ENCODE data around the gene AKT1S1. TPM values are rescaled to one million over a fixed set of nuclear protein-coding genes. Genes with fewer than 3 reads are reported as not detected.

Gene AKT1S1
- total and polyA plus RNA-seq, 2 donors (not counting 3 experiments of a cell fraction or from before 2014, with no cell fraction given), result 64.2 to 68.3 TPM

DNA sequence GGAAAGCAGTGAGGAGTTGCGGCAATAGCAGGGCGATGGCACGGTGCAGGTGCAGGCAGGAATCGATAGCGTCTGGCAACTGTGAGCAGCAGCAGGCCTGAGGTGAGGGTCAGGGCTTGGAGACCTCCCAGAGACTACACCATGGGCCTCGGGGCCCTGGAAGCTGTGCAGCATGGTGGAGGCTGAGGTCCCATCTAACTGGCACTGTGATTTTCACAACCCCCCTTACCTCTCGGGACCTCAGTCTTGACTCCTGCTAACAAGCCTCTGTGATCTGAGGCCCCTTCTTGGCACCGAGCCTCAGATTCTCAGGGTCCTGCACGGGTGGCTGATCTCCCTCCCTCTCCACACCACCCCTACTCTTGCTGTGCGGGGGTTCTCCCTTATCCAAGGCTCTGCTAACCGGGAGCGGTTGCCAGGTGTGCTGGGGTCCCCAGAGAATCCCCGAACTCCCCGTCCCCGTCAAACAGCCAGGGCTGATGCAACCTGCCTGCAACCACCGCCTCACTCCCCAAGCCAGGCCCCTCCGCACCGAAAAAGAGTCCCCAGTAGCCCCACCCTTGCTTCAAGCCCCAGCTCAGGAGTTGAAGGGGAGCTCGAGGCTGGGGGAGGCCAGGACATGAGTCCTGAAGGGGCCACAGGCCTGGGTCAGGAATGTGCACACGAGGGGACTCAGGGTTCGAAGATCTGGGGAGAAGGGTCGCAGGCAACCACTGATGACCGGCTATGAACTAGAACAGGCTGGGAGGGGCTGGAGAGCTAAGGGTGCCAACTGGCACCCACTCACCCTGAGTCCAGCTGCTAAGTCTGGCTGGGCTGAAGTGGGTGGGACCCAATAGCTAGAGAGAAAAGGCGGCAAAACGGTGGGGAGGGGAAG is 47.1 kb upstream of the AKT1S1 start:
- CTCF ChIA-PET, result no interaction called here
- H3K9ac ChIP-seq (replicated peaks; ENCODE audit: extremely low read depth, insufficient read depth, low read length), result no peak overlapping the region
- dilution Hi-C loops (cut with MboI; ENCODE audit: extremely low pct_ligation_motif_present, low sequenced_read_pairs), result no loop called here

More for the DNA sequence above, 47.1 kb upstream of the AKT1S1 start:
- intact Hi-C loops (cut with micrococcal nuclease), result no loop called here
- Histone ChIP-seq H2AFZ (ENCODE audit: low read depth, low read length) (no peak overlapping the region), H3K79me2 (ENCODE audit: control insufficient read depth, insufficient read depth, low read length) (peaks cover 90% of the 10 kb centered on the region), H3K27ac (ENCODE audit: insufficient read depth, low read depth, low read length) (no peak overlapping the region), H3K27me3 (ENCODE audit: control insufficient read depth in 2 of 2, insufficient read depth in 2 of 2, low read length in 2 of 2) (no peaks in the 10 kb centered on the region), H3K9me1 (replicated peaks; ENCODE audit: control insufficient read depth, extremely low read depth, insufficient read depth, low read length) (no peaks in the 10 kb centered on the region), H3K36me3 (ENCODE audit: control insufficient read depth in 2 of 2, extremely low read depth in 1 of 2, insufficient read depth in 2 of 2, low read length in 2 of 2) (peaks cover 6 to 25% of the 10 kb centered on the region in 2 experiments), H4K20me1 (replicated peaks; ENCODE audit: control insufficient read depth, extremely low read depth, insufficient read depth, low read length) (no peaks in the 10 kb centered on the region), H3K4me3 (replicated peaks in 1 of 3; ENCODE audit: insufficient read depth in 1 of 3, low read depth in 1 of 3, low read length in 3 of 3) (no peak overlapping the region), H3K4me1 (ENCODE audit: control insufficient read depth, extremely low read depth, insufficient read depth, low read length) (peaks cover 10% of the 10 kb centered on the region), H3K9me3 (replicated peaks; ENCODE audit: control insufficient read depth, insufficient read depth, low read length) (no peaks in the 10 kb centered on the region), H3K4me2 (ENCODE audit: insufficient read depth, low read length) (no peak overlapping the region)
- TF ChIP-seq, protein P1, sequence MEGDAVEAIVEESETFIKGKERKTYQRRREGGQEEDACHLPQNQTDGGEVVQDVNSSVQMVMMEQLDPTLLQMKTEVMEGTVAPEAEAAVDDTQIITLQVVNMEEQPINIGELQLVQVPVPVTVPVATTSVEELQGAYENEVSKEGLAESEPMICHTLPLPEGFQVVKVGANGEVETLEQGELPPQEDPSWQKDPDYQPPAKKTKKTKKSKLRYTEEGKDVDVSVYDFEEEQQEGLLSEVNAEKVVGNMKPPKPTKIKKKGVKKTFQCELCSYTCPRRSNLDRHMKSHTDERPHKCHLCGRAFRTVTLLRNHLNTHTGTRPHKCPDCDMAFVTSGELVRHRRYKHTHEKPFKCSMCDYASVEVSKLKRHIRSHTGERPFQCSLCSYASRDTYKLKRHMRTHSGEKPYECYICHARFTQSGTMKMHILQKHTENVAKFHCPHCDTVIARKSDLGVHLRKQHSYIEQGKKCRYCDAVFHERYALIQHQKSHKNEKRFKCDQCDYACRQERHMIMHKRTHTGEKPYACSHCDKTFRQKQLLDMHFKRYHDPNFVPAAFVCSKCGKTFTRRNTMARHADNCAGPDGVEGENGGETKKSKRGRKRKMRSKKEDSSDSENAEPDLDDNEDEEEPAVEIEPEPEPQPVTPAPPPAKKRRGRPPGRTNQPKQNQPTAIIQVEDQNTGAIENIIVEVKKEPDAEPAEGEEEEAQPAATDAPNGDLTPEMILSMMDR (IDR thresholded peaks at IDR 0.05; ENCODE audit: extremely low read depth in 1 of 2, insufficient read depth in 1 of 2, low read depth in 1 of 2, low read length in 2 of 2), result no peak
- no peak for TF ChIP-seq MYC (IDR thresholded peaks at IDR 0.05; ENCODE audit: low read depth, low read length)
- POLR2A ChIA-PET, result no interaction called here
- BruUV-seq (replicated peaks), result no TSS peak
- DNase-seq (ENCODE audit: low read depth, low spot score) (no peak), FAIRE-seq (no peak)

All from endothelial cell of umbilical vein (primary cell).